T-helper 1 cell treated with Interleukin-12 subunit alpha and Interleukin-12 subunit beta and Interleukin-4 antibody, amounts not matched to agents 30 ng/mL and 1 ng/mL, for 36 hours (primary cell): ENCODE measurements around the gene ISG20. TPM values are rescaled to one million over a fixed set of nuclear protein-coding genes. Genes with fewer than 3 reads are reported as not detected.

ENCODE experiments used
- intact Hi-C: fragments of 100-400 bp; cut with micrococcal nuclease; formaldehyde crosslinking; loops from one replicate; pipeline ENCODE4 v1.15.1; 2024
- total RNA-seq: library from RNA; stranded (reverse); gene quantifications from 2 replicates; pipeline ENCODE4 v1.2.3, GENCODE V29; 2022

ISG20 gene
- 122 and 123 TPM in 2 replicates for total RNA-seq

DNA sequence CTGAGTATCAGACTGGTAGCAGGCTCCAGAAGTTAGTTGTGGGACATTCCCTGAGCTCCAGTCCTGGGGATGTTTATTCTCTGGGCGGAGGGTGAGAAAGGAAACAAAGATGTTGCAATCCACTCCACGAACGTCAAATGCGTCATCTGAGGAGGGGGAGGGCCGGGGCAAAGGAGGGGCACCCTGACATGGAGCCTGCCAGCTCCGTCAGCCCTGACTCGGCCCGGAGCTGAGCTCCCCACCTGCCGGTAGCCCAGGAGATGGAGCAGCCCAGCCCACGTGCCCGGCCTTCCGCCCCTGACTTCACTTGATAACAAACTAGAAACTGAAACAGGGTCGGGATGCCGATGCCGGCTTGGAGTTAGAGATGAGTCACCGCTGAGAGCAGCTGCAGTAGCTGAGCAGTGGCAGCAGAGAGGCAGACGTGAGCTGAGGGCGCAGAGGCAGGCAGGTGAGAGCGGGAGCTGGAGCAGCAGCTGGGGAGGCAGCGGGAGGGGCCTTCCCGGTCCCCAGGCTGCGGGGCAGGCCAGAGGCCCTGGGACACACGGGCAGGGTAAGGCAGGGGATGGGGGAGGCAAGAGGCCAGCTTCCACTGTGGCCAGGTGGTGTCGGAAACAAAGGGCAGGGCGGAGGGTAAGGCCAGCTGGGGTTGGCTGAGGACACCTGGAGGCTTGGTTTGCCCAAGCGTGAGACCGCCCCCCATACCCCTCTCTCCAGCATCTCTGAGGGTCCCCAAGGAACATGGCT lies at the start of gene ISG20:
ISG20 (plus strand) TSS at position 391 of the 747 bp plus-strand sequence; CDS start at position 742, 351 bp downstream.
- intact Hi-C loops, result loop anchor here (1.0 kb wide), 4 partner anchors 11 to 171 kb away; partner anchors contain the start of genes DET1, MRPL46 and MRPS11

DNA sequence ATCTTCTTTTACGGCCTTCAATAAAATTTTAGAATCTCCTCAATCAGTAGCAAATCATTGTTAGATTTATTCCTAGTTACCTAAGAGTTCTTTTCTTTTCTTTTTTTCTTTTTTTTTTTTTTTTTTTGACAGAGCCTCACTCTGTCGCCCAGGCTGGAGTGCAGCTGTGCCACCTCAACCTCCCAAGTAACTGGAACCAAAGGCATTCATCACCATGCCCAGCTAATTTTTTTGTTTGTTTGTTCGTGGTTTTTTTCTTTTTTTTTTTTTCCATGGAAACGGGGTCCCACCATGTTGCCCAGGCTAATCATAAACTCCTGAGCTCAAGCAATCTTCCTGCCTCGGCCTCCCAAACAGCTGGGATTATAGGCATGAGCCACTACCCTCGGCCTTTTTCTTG lies 48.1 kb upstream of the ISG20 start:
- intact Hi-C loops, result no loop called here

DNA sequence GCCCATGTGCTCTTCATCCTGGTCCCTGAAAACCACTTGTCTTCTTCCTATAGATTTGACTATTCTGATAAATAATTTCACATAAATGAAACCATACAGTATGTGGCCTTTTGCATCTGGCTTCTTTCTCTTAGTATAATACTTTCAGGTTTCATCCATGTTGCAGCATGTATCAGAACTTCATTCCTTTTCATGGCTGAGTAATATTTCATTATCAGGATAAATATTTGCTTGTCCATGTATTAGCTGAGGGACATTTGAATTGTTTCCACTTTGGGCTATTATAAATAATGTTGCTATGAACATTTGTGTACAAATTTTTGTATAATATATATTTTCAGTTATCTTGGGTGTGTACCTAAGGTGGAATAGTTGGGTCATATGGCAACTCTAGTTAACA lies 47.4 kb upstream of the ISG20 start:
- intact Hi-C loops, result no loop called here

DNA sequence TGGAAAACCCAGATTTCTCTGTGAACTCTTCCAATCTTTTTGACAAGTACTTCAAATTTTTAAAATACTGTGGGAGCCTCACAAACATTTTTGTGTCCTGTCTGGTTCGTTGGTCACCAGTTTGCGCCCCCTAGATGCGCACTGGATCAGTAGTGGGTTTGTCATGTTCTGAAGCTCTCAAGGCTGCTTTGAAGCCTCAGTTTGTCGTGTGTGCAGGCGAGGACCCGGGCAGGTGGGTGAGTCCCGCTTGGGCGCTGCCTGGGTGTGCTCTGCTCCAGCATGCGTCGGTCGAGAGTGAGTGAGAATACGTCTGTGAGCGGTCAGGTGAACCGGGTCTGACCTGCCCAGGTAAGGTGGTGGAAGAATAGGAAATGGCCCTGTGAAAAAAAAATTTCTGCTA lies 34.9 kb upstream of the ISG20 start:
- intact Hi-C loops, result no loop called here

DNA sequence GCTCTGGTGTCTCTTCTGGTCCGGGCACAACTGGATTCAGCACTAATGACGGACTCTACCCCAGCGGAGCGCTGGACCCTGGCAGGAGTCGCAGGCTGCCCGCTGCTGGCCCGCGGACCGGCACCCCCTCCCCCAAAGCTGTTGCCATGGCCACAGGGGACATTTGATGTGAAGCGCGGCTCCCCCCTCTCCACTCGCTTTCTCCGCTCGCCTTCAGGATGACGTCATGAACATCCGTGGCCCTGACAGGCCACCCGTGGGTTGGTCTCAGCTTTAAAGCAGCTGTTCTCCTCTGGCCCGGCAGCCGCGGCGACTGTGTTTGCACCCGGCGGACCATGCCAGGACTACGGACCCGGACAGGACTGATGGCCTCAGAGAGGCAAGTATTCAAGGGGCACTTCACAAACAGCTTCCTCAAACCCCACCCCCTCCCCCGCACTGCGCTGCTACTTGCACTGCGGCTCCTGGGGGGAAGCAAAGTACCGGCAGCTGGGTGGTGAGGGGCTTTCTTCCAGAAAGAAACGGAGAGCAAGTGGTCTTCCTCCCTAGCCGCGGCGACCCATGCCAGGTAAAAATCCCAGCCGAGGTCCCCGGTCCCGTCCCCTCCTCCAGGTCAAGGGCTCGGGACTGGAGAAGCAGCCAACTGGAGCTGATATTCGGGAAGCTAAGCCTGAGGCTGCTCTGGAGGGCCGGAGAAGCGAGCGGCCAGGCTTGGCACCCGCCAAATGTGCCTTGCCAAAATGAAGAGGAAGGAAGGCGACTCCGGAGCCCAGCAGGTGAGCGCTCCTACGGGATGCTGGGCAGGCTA lies 34.2 kb upstream of the ISG20 start:
- intact Hi-C loops, result loop anchor here (5.0 kb wide), 1 partner anchor 803 kb away; no protein-coding TSS in a partner anchor

DNA sequence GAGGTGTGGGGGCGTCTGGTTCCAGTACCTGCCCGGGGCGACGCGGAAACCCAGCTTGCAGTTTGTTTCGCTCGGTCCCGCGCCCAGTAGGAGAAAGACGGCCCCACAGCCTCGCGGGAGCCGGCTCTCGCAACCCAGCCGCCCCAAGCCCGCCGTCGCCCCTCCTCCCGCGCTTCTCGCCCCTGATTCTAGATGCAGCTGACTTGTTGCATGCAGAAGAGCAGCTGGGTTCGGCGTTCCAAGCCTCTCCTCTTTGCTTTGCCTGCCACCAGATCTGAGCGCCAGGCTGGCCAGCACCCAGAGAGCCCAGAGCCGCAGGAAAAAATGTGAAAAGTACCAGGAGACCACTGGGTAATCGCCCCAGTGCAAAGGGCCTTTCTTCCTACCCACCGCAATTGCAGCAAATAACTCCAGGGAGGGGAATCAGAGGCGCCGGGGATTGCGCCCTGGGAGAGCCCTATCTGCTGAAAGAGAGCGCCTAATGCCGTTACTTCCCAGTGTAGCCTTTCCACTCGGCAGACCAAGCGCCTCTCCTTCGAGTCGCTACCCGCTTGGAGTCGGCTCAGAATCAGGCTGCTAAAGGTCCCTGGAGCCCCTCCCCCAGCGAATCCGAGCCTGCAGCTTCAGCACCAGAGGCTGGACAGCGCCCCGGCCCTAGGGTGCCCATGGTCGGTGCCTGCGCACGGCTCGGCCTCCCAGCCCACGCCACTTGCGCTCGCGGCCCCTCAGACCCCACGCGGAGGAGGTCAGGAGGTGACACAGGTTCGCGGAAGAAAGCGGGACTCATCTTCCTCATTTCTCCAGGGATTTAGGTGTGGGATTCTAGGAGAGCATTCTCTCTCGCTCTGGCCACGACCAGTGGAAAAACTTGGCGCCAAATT lies 33.4 kb upstream of the ISG20 start:
- intact Hi-C loops, result loop anchor here (5.0 kb wide), 1 partner anchor 802 kb away; no protein-coding TSS in a partner anchor

DNA sequence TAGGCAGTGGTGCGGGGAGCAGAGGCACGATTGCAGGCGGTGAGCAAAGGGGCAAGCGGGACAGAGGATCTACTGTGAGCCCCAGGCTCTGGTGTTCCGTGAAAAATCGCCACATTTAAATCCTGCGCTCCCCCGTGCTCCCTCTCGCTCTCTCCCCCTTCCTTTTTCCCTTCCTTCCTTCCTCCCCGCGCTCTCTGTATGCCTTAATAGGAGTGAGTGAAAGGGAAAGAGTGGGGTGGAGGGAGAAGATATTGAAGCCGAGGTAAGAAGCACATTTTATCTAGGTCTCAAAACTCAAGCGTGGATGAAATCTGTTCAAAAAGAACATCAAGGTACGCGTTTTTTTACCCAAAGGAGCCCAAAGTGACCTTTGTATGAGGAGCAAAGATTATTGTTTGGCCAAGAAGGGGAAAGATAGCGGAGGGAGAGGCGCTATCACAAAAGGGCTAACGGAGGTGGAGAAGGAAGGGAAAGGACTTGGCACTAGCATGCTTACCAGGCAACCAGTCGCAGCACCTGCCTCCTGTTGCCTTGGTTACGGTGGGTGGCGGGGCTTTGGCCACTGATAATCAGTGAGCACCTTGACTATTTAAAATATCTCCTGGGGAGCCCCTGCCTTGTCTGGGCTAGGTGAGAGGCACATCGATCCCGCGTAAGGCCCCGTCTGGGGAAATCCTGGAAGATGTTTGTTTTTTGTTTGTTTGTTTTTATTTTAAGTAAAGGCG lies 32.6 kb upstream of the ISG20 start:
- intact Hi-C loops, result loop anchor here (5.0 kb wide), 1 partner anchor 801 kb away; no protein-coding TSS in a partner anchor

DNA sequence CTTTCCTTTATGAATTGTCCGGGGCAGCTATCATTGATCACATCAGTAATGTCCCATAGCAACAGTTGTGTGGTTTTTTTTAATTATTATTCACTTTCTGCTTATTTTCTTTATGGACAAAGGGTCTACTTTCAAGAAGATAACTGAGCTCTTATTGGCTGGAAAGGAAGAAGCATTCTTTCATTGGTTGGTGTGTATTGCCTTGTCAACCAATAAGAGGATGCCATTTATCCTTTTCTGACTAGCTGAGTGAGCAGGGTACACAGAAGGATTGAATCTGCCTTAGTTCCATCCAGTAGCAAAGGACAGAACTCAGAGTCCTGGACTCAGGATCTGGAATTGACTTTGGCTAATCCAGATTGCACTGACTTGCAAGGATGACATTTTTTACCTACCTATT lies 30.9 kb upstream of the ISG20 start:
- intact Hi-C loops, result loop anchor here (5.0 kb wide), 1 partner anchor 799 kb away; no protein-coding TSS in a partner anchor

DNA sequence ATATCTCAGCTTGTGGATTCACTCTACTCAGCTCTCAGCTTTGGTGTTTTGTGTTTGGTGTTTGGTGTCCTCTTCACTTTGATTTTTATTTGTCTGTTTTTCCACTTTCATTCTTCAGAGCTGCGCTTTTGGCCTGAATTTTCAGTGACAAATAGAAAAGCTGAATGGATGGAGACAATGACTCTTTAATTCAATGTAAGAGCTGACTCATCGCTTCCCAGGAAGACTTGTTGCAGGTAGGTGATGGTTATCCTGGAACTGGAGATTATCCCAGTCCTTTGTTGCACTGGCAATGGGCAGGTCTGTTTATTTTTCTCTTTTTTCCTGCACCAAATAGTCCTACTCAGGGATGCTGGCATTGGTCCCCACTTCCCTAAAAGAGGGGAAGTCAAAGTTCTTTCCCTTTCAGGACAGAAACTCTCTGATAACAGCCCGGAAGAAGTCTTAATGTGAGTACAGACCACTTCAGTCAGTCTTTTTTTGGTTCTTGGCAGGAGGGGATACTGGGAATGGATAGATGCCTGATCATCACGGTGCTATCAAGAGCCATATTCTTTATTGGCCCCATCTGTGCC lies 30.1 kb upstream of the ISG20 start:
- intact Hi-C loops, result loop anchor here (5.0 kb wide), 1 partner anchor 799 kb away; no protein-coding TSS in a partner anchor

DNA sequence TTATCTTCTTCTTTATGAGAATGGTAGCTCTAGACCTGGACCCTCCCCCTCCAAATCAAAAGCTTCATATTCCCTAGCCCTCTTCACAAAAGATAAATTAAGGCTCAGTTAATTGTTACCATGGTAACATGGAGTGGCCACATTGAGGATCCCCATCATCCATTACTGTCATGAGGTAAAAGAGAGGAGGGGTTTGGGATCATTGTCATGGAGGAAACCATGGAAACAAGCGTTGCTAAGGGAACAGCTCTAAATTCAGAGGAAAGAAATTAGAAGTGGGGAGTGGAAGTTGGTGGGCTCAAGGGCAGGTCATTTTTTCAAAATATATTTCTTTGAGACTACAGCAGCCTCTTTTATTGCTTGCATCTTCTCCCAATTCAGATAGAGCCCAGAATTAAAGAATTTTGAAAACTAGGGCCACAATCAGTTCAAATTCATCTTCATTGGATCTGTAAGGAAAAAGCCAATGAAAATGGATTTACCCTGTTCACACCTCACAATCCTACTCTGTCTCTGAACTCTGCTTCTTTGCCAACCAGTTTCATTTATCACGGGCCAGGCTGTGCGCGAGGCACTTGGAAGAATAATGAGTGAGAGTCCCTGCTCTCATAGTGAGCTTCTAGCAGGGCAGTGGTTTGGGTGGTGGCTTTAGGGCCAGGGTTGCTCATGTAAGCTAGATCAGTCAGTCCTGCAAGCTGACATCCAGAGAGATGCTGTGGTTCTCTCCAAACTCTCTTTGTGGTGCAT lies 29.3 kb upstream of the ISG20 start:
- intact Hi-C loops, result loop anchor here (5.0 kb wide), 1 partner anchor 798 kb away; no protein-coding TSS in a partner anchor

DNA sequence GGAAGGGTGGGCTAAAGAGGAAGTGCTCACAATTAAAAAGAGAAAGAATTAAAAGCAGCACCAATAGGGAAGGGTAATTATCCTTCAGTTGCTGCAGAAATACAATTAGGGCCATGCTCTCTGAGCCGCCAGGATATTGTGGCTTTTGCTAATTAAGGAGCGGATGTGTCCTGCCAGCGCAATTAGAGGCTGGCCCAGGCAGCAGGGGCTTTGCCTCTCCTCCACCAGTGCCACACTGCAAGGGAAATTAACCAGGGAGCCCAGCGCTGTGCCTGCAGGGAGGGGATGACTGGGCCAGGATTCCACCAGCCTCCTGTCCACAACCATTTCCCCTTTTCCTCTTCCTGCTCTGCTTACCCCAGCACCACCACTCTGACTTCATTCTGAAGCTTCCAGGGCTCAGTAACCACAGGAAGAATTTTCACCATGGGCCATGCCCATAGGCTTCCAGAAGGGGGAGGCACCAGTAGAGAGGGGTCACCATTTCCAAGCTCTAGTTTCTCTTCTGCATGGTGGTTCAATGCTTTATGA lies 28.1 kb upstream of the ISG20 start:
- intact Hi-C loops, result no loop called here

DNA sequence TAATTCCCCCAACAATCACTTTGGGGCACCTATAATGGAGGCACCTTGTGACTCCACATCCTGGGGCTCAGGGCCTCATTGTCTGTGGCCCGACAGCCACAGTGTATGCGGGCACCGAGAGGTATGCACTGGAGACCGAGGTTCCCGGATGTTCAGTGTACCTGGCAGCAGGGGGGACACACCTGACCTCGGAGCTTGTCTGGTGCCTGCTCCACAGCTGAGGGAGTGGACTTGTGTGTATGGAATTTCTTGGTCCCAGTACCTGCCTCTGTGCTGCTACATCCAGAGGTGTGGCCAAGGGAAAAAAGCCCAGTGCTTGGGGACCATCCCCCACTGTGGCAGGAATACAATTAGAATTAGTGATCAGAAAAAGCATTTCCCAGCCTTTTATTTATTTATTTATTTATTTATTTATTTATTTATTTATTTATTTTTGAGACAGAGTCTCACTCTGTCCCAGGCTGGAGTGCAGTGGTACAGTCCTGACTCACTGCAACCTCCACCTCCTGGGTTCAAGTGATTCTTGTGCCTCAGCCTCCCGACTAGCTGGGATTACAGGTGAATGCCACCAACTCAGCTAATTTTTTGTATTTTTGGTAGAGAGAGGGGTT lies 26.5 kb upstream of the ISG20 start:
- intact Hi-C loops, result no loop called here

DNA sequence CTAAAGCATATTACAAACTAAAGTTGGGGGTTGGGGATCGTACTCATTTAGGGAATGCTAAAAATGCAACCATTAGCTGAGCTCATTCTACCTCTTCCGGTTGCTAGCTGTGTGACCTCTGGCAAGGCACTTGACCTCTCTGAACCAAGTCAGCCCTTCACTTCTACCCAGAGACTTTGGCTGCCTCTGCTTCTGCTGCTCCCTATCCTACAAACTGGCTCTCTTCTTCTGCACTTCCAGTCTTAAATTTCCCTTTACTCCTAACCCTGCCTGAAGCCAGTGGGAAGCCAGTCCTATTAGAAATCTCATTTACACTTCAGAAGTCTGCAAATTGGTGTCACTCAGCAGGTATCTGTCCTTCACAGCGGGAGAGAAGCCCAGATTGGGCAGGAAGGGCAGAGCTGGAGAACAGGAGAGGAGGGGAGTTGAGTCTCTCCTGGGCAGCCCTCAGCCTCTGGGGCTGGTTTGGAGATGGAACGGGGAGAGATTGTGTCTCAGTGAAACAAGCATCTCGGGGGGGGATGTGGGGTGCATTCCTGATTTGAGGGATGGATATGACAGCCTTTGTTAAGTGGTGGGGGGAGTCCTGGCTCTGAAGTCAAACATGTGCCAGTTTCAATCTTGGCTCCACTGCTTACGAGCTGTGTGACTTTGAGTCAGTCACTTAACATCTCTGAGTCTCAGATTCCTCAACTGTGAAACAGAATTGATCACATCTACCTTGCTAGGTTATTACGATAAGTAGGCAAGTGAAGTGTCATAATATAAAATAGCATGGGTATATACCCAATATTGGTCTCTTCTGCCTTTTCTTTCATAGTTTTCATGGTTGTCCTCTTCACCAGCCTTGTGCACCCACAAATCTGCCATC lies 25.5 kb upstream of the ISG20 start:
- intact Hi-C loops, result no loop called here

DNA sequence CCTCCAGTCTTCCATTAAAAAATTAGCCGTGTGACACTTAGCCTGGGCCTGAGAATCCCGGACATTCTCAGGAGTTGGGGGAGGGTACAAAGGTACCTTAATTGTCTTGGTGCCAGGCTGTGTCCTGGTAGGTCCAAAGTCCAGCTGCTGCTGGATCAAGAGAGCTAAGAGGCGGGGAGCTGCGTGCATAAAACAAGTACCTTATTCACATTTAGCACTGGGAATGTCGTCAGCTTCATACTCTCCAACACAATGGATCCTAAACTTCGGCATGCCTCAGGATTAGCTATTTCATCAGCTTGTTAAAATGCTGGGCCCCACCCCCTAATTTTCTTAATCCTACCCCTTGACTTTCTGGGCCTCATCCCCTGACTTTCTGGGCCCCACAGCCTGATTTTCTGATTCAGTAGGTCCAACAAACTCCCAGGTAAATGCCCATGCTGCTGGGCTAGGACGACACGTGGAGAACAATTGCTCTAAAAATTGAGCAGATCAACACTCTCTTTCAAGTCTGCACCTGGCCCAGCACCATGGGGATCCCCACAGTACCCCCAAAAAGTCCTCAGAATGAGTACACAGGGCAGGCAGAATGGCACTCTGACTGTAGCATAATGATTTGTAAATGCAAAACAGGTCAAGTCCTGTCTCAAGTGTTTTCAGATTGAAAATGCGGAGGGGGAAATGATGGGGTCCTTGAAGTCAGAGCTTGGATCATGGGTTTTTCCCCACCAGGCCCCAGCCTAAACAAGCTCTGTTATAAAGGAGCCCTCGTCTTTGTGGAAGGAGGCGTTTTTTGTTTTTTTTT lies 23.3 kb upstream of the ISG20 start:
- intact Hi-C loops, result no loop called here

DNA sequence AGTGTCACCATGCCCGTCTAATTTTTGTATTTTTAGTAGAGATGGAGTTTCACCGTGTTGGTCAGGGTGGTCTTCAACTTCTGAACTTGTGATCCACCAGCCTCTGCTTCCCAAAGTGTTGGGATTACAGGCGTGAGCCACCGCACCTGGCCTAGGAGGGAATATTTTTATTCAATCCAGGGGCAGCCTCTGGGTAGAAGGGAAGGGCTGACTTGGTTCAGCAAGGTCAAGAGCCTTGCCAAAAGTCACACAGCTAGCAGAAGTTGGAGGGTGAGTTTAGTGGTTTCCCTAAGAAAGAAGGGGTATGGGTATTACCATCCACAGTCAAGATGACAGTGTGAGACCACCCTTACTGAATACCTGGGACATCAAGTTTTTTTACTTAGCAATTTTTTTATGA lies 22.6 kb upstream of the ISG20 start:
- intact Hi-C loops, result no loop called here

DNA sequence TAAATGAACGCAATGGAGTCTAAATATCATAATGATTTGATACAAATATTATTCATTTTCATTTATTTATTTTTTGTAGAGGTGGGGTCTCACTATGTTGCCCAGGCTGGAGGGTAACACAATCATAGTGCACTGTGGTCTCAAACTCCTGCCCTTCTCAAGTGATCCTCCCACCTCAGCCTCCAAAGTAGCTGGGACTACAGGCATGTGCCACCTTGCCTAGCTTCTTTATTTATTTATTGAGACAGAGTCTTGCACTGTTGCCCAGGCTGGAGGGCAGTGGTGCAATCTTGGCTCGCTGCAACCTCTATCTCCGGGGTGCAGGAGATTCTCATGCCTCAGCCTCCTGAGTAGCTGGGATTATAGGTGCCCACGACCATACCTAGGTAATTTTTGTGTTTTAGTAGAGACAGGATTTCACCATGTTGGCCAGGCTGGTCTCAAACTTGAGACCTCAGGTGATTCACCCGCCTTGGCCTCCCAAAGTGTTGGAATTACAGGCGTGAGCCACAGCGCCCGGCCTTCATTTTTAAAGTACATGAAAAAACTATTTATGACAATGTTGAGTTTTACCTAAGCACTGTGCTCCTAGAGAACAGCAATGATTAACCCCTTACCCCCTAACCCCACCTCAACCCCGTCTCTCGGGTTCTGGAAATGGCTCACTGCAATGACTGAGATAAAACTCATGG lies 21.6 kb upstream of the ISG20 start:
- intact Hi-C loops, result no loop called here
